ENCODE results near the gene LYPD6B. TPM values are rescaled to one million over a fixed set of nuclear protein-coding genes. Genes with fewer than 3 reads are reported as not detected.

The LYPD6B gene
- total RNA-seq, 2 donors from 2014 or later, result 9.3 to 9.9 TPM

GRCh38 chr2:149098701-149099100 is 60.2 kb downstream of the LYPD6B start:
- Histone ChIP-seq H3K9me3 (no peaks in the 10 kb centered on the region), H3K36me3 (replicated peaks in 1 of 2; ENCODE audit: insufficient read depth in 1 of 2, low read depth in 2 of 2) (no peaks in the 10 kb centered on the region), H3K27ac (no peak overlapping the region), H3K27me3 (no peaks in the 10 kb centered on the region), H3K4me1 (peaks cover 40% of the 10 kb centered on the region), H3K4me3 (no peak overlapping the region)
- DNase-seq (peak in 2 of 4 donors; percentile 18 to 20), ATAC-seq (peak; percentile 36)
- 34 to 54% methylated on average over 2 of the region's 2 CpGs for WGBS, 2 donors
- no peak for TF ChIP-seq POLR2A (IDR thresholded peaks at IDR 0.05)
- TF ChIP-seq CTCF (IDR thresholded peaks at IDR 0.05), result no peak
- intact Hi-C loops (cut with DNase I), result no loop called here

- intact Hi-C loops (cut with DNase I), result no loop called here
- H3K27me3 ChIP-seq, result no peaks in the 10 kb centered on the region
- no peak overlapping the region for H3K27ac ChIP-seq
- no peak overlapping the region for H3K4me3 ChIP-seq
- H3K9me3 ChIP-seq, result no peaks in the 10 kb centered on the region
- DNase-seq (no peak), ATAC-seq (no peak)
- H3K4me1 ChIP-seq, result peaks cover 40% of the 10 kb centered on the region
- no peaks in the 10 kb centered on the region for H3K36me3 ChIP-seq (replicated peaks in 1 of 2; ENCODE audit: insufficient read depth in 1 of 2, low read depth in 2 of 2)
- 53 to 95% methylated on average over 2 to 3 of the region's 3 CpGs for WGBS, 2 donors
- TF ChIP-seq CTCF (IDR thresholded peaks at IDR 0.05), result no peak
- TF ChIP-seq POLR2A (IDR thresholded peaks at IDR 0.05), result no peak
These were observed 60.8 kb downstream of the LYPD6B start for GRCh38 chr2:149099298-149099697.

GRCh38 chr2:149100739-149101699 is 62.5 kb downstream of the LYPD6B start:
- Histone ChIP-seq H3K27me3 (no peaks in the 10 kb centered on the region), H3K27ac (peak overlapping the region in 2 of 4 donors; percentile 37 to 40), H3K4me3 (no peak overlapping the region), H3K4me1 (peaks cover 31% of the 10 kb centered on the region), H3K36me3 (replicated peaks in 1 of 2; ENCODE audit: insufficient read depth in 1 of 2, low read depth in 2 of 2) (no peaks in the 10 kb centered on the region), H3K9me3 (no peaks in the 10 kb centered on the region)
- TF ChIP-seq POLR2A (IDR thresholded peaks at IDR 0.05) (no peak), CTCF (IDR thresholded peaks at IDR 0.05) (no peak)
- WGBS, 2 donors, result 15 to 24% methylated on average over 12 of the region's 12 CpGs
- peak; percentile 50 to 63 (median 54) for DNase-seq
- ATAC-seq, result peak; percentile 79
- intact Hi-C loops (cut with DNase I), result no loop called here

GRCh38 chr2:149101818-149102217 is 63.3 kb downstream of the LYPD6B start:
- H3K4me3 ChIP-seq, result no peak overlapping the region
- TF ChIP-seq POLR2A (IDR thresholded peaks at IDR 0.05) (no peak), CTCF (IDR thresholded peaks at IDR 0.05) (no peak)
- peaks cover 31% of the 10 kb centered on the region for H3K4me1 ChIP-seq
- no peaks in the 10 kb centered on the region for H3K36me3 ChIP-seq (replicated peaks in 1 of 2; ENCODE audit: insufficient read depth in 1 of 2, low read depth in 2 of 2)
- 84 to 93% methylated on average over 2 of the region's 2 CpGs for WGBS, 2 donors
- intact Hi-C loops (cut with DNase I), result no loop called here
- no peaks in the 10 kb centered on the region for H3K27me3 ChIP-seq
- no peak for ATAC-seq
- no peaks in the 10 kb centered on the region for H3K9me3 ChIP-seq
- no peak for DNase-seq
- H3K27ac ChIP-seq, result peak overlapping the region in 1 of 4 donors; percentile 40

Measured in body of pancreas (tissue), 4 donors.